Uterus (tissue), 4 donors: ENCODE measurements around the gene PRSS21. TPM values are rescaled to one million over a fixed set of nuclear protein-coding genes. Genes with fewer than 3 reads are reported as not detected.

Experiments
- DNase-seq, 2 donors: peaks; one replicate each; pipeline ENCODE4 v3.0.0-alpha.2; 2019 to 2020
- H3K27ac ChIP-seq, 2 donors: fragments of 200-600 bp; sonication (generic); 1 replicate in 1 of 2; 2 replicates in 1 of 2; pipeline ENCODE4 v1.5.1; 2016 to 2018
- H3K27me3 ChIP-seq, 2 donors: fragments of 200-600 bp; sonication (generic); one replicate each; pipeline ENCODE4 v1.5.1; 2018 to 2019; ENCODE audit warnings: control low read depth in 1 of 2
- H3K36me3 ChIP-seq, 2 donors: fragments of 200-600 bp; sonication (generic); one replicate each; pipeline ENCODE4 v1.5.1; 2019; ENCODE audit warnings: control low read depth in 1 of 2
- H3K4me1 ChIP-seq, 2 donors: fragments of 200-600 bp; sonication (generic); one replicate each; pipeline ENCODE4 v1.5.1; 2018 to 2019; ENCODE audit warnings: control low read depth in 1 of 2
- H3K4me3 ChIP-seq, 2 donors: fragments of 200-600 bp; sonication (generic); 1 replicate in 1 of 2; 2 replicates in 1 of 2; pipeline ENCODE4 v1.5.1; 2018 to 2019; ENCODE audit warnings: mild to moderate bottlenecking in 1 of 2
- H3K9me3 ChIP-seq, 2 donors: fragments of 200-600 bp; sonication (generic); one replicate each; pipeline ENCODE4 v1.5.1; 2019; ENCODE audit warnings: control low read depth in 1 of 2
- POLR2A ChIP-seq, 2 donors: fragments of 450-650 bp; IDR thresholded peaks; one replicate each; pipeline ENCODE4 v1.6.1; 2016; ENCODE audit warnings: antibody characterized with exemption in 2 of 2, mild to moderate bottlenecking in 1 of 2, moderate library complexity in 1 of 2
- intact Hi-C: fragments of 100-400 bp; cut with DNase I; formaldehyde crosslinking; loops from one replicate; pipeline ENCODE4 v1.15.1; 2023; ENCODE audit warnings: low total_unique reads
- small RNA-seq: library from RNA; depleted of rRNA; stranded (forward); fragments of <200 nt; gene quantifications from one replicate; pipeline ENCODE3, GENCODE V24; 2016
- total RNA-seq, 4 donors: library from RNA; depleted of rRNA in 3 of 4; stranded (reverse); fragments of >200 nt in 3 of 4; gene quantifications; one replicate each; pipeline versions ENCODE4 v1.1.0 to v1.2.4, GENCODE V29; 2014 to 2023
- TF ChIP-seq, protein P1 (sequence below), 4 experiments: fragments of 200-600 bp in 2 of 4; fragments of 450-650 bp in 2 of 4; sonication (generic) in 2 of 4; IDR thresholded peaks; one replicate each; pipeline ENCODE4 v1.5.1; 2016 to 2019; ENCODE audit warnings: antibody characterized with exemption in 4 of 4, mild to moderate bottlenecking in 2 of 4, moderate library complexity in 1 of 4
- donor health status: DM: yes; HTN: yes; CAD: no.

Gene PRSS21
- total RNA-seq, 4 donors from 2014 or later: not detected

DNA sequence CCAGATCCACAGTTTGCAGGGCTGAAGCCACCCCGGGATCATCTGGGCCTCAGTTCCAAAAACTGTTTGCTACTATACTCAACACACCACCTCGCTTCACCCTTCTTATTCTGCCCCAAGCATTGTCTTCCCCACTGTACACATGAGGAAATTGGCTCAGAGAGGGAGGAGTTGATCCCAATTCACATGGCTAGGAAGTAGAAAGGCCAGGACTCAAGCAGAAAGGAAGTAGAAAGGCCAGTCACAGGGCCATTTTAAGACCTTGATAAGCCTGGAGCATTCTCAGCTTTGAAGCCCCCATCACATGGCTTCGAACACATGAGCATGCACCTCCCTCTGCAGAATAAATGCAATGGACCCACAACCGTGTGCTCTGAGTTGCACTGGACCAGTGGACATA, 48.6 kb downstream of the PRSS21 start:
- H3K27me3 ChIP-seq: no peaks in the 10 kb centered on the region
- H3K4me3 ChIP-seq: no peak overlapping the region
- no peaks in the 10 kb centered on the region for H3K36me3 ChIP-seq
- intact Hi-C loops: no loop called here
- no peaks in the 10 kb centered on the region for H3K9me3 ChIP-seq
- DNase-seq: no peak
- TF ChIP-seq POLR2A (IDR thresholded peaks at IDR 0.05): no peak
- TF ChIP-seq, protein P1, sequence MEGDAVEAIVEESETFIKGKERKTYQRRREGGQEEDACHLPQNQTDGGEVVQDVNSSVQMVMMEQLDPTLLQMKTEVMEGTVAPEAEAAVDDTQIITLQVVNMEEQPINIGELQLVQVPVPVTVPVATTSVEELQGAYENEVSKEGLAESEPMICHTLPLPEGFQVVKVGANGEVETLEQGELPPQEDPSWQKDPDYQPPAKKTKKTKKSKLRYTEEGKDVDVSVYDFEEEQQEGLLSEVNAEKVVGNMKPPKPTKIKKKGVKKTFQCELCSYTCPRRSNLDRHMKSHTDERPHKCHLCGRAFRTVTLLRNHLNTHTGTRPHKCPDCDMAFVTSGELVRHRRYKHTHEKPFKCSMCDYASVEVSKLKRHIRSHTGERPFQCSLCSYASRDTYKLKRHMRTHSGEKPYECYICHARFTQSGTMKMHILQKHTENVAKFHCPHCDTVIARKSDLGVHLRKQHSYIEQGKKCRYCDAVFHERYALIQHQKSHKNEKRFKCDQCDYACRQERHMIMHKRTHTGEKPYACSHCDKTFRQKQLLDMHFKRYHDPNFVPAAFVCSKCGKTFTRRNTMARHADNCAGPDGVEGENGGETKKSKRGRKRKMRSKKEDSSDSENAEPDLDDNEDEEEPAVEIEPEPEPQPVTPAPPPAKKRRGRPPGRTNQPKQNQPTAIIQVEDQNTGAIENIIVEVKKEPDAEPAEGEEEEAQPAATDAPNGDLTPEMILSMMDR (IDR thresholded peaks at IDR 0.05): no peak
- H3K4me1 ChIP-seq: no peaks in the 10 kb centered on the region
- H3K27ac ChIP-seq: no peak overlapping the region

DNA sequence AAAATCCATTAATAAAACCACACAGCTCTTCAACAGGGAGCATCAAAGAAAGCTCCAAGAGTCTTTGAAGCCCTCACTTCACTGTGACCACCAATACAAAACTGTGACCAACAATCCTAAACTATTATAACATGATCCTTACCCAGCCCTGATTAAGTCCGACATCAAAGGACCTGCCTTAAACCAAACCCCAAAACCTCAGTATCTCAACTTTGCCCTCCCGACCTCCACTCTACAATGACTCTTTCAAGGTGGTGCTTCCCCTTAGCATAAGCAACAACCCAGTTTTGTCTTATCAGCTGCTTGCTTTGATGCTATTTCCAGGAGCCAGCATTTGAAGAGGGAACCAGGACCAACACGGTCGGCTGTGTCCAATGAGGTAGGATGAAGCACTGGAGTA, 49.4 kb downstream of the PRSS21 start:
- no peaks in the 10 kb centered on the region for H3K27me3 ChIP-seq
- TF ChIP-seq, protein P1 (IDR thresholded peaks at IDR 0.05): no peak
- TF ChIP-seq POLR2A (IDR thresholded peaks at IDR 0.05): no peak
- intact Hi-C loops: no loop called here
- H3K27ac ChIP-seq: no peak overlapping the region
- H3K36me3 ChIP-seq: no peaks in the 10 kb centered on the region
- no peak overlapping the region for H3K4me3 ChIP-seq
- no peaks in the 10 kb centered on the region for H3K9me3 ChIP-seq
- DNase-seq: no peak
- no peaks in the 10 kb centered on the region for H3K4me1 ChIP-seq

DNA sequence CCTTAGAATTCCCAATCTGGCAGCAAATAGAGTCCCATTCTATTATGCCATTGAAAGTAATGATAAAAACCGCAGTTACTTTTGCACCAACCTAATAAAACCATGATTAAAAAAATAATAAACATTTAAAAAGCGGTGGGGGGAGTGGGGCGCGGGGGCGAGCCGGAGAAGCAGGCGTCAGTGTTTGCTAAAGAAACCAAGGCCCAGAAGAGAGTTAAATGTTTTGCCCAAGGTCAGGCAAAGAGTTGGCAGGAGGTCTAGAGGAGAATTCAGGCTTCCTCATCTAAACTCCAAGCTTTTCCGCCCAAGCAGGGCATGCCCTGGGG, 50.6 kb downstream of the PRSS21 start:
- Histone ChIP-seq H3K27me3 (no peaks in the 10 kb centered on the region), H3K9me3 (no peaks in the 10 kb centered on the region), H3K27ac (peak overlapping the region; percentile 85 to 90), H3K36me3 (no peaks in the 10 kb centered on the region), H3K4me3 (peak overlapping the region; percentile 57 to 67), H3K4me1 (no peaks in the 10 kb centered on the region)
- intact Hi-C loops: no loop called here
- DNase-seq: no peak
- TF ChIP-seq POLR2A (IDR thresholded peaks at IDR 0.05): no peak
- TF ChIP-seq, protein P1 (IDR thresholded peaks at IDR 0.05): no peak

DNA sequence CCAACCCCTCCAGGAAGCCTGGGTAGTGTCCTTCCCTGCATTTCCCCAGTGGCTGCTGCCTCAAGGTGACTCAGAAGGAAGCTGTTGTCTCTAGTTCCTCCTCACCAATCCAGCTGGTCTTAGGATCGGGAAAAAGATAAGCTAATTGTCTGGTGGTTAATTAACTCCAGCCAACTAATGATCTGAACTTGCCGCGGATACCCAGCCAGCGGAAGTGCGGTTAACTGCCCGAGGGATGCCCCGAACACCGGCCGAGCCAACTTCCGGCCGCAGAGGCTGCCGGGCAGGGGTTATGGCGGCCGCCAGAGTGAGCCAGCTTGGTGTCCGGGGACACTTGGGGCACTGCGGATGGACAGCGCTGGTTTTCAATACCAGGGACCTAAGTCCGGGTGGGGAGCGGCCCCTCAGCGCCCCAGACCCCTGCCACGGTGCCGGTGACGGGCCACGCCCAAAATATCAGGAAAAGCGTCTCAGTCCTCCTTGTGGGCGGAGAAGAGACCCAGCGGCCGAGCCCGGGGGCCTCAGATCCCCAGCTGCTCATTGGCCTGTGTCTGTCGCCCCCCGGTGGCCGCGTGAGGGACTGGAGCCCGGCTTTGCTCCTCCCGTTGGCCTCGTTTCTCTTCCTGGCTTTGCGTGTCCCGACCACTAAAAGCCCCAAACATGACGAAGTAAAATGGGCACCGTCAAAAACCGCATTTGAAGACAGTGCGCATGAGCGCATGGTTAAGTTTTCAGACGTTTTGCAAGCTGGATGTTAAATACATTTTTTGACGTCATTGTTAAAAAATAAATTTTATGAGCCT, 51.2 kb downstream of the PRSS21 start:
- Histone ChIP-seq H3K4me1 (no peaks in the 10 kb centered on the region), H3K4me3 (peak overlapping the region; percentile 57 to 67), H3K9me3 (no peaks in the 10 kb centered on the region), H3K36me3 (no peaks in the 10 kb centered on the region), H3K27me3 (no peaks in the 10 kb centered on the region), H3K27ac (peak overlapping the region; percentile 85 to 90)
- DNase-seq: peak; percentile 92
- peak; percentile 18 to 58 for TF ChIP-seq POLR2A (IDR thresholded peaks at IDR 0.05)
- TF ChIP-seq, protein P1 (IDR thresholded peaks at IDR 0.05): peak; percentile 92 to 99 (median 93)
- intact Hi-C loops: no loop called here

Small RNA genes within 50 kb of the gene (small RNA-seq; reads per million reads assigned to genes)
- gene SNORA3C: not detected

Other genes starting within 250 kb of the PRSS21 start
- 10 to 100 TPM in 2 of 4 donors, 1 to 10 TPM in 2; 4.6 to 21.6 (median 12.7) TPM for gene KCTD5, start 134.7 kb upstream of the PRSS21 start, total RNA-seq
- gene PRSS27, start 97.0 kb upstream of the PRSS21 start, total RNA-seq: 1 to 10 TPM in 1 of 4 donors, under 1 TPM in 1, not detected in 2; 0.83 to 1.3 TPM
- gene SRRM2, start 64.6 kb upstream of the PRSS21 start, total RNA-seq: 100 to 1,000 TPM in 3 of 4 donors, 10 to 100 TPM in 1; 92.7 to 900 (median 121) TPM
- 100 to 1,000 TPM in 3 of 4 donors, 10 to 100 TPM in 1; 88.4 to 524 (median 219) TPM for gene ELOB, start 40.0 kb upstream of the PRSS21 start, total RNA-seq
- gene PRSS33, start 29.7 kb upstream of the PRSS21 start, total RNA-seq: under 1 TPM in 1 of 4 donors, not detected in 3; 0.21 TPM
- gene PRSS41, start 18.8 kb upstream of the PRSS21 start, total RNA-seq: not detected
- gene ZG16B, start 13.1 kb downstream of the PRSS21 start, total RNA-seq: 10 to 100 TPM in 1 of 4 donors, 1 to 10 TPM in 1, not detected in 2; 1.3 to 15.9 TPM
- 1 to 10 TPM in 1 of 4 donors, under 1 TPM in 1, not detected in 2; 0.46 to 2.4 TPM for gene PRSS22, start 40.9 kb downstream of the PRSS21 start, total RNA-seq
- gene FLYWCH2, start 66.0 kb downstream of the PRSS21 start, total RNA-seq: 100 to 1,000 TPM in 1 of 4 donors, 10 to 100 TPM in 3; 27.9 to 223 (median 40.9) TPM
- 10 to 100 TPM; 11.5 to 62.3 (median 27.2) TPM for gene FLYWCH1, start 94.7 kb downstream of the PRSS21 start, total RNA-seq
- gene KREMEN2, start 147.0 kb downstream of the PRSS21 start, total RNA-seq: under 1 TPM in 1 of 4 donors, not detected in 3; 0.41 TPM
- gene PAQR4, start 152.1 kb downstream of the PRSS21 start, total RNA-seq: 1 to 10 TPM in 3 of 4 donors, under 1 TPM in 1; 0.26 to 4.8 (median 2.5) TPM
- 1 to 10 TPM in 1 of 4 donors, not detected in 3; 6.1 TPM for gene PKMYT1, start 163.2 kb downstream of the PRSS21 start, total RNA-seq
- 1 to 10 TPM in 1 of 4 donors, under 1 TPM in 1, not detected in 2; 0.21 to 1.8 TPM for gene CLDN9, start 195.7 kb downstream of the PRSS21 start, total RNA-seq
- 1 to 10 TPM in 1 of 4 donors, not detected in 3; 4.1 TPM for gene CLDN6, start 200.9 kb downstream of the PRSS21 start, total RNA-seq
- 10 to 100 TPM; 12.6 to 76.2 (median 24.0) TPM for gene TNFRSF12A, start 203.1 kb downstream of the PRSS21 start, total RNA-seq
- gene HCFC1R1, start 206.7 kb downstream of the PRSS21 start, total RNA-seq: 10 to 100 TPM in 3 of 4 donors, 1 to 10 TPM in 1; 3.6 to 67.5 (median 25.4) TPM
- gene THOC6, start 206.8 kb downstream of the PRSS21 start, total RNA-seq: 10 to 100 TPM in 3 of 4 donors, 1 to 10 TPM in 1; 3.8 to 29.0 (median 22.3) TPM
- 1 to 10 TPM in 1 of 4 donors, under 1 TPM in 2, not detected in 1; 0.26 to 1.9 (median 0.29) TPM for gene BICDL2, start 219.7 kb downstream of the PRSS21 start, total RNA-seq
- 1 to 10 TPM in 1 of 4 donors, under 1 TPM in 1, not detected in 2; 0.21 to 1.1 TPM for gene MMP25, start 229.3 kb downstream of the PRSS21 start, total RNA-seq
- gene IL32, start 248.4 kb downstream of the PRSS21 start, total RNA-seq: 10 to 100 TPM in 3 of 4 donors, 1 to 10 TPM in 1; 7.5 to 37.1 (median 20.9) TPM